GM23338 (cell line): ENCODE data around the gene ITPRID2. TPM values are rescaled to one million over a fixed set of nuclear protein-coding genes. Genes with fewer than 3 reads are reported as not detected.

Experiments
- ATAC-seq: fragments of 200-7000 bp; cut with Tn5 transposase; 3 replicates; pipeline ENCODE4 v1.9.1; 2020
- DNase-seq: peaks from one replicate; pipeline ENCODE4 v3.0.0-alpha.2; 2015; ENCODE audit warnings: low spot score
- H2AFZ ChIP-seq: fragments of 200-600 bp; sonication (generic); 2 replicates; pipeline ENCODE4 v1.8.0; 2016; ENCODE audit warnings: antibody characterized with exemption, mild to moderate bottlenecking, moderate library complexity
- H3F3A ChIP-seq: fragments of 200-600 bp; sonication (generic); replicated peaks from 2 replicates; pipeline ENCODE4 v1.8.0; 2017; ENCODE audit warnings: antibody characterized with exemption, mixed run types, low read depth
- H3K27ac ChIP-seq: fragments of 200-600 bp; sonication (generic); 2 replicates; pipeline ENCODE4 v1.6.1; 2016; ENCODE audit warnings: low read depth
- H3K27me3 ChIP-seq: fragments of 200-600 bp; sonication (generic); 2 replicates; pipeline ENCODE4 v1.8.0; 2016; ENCODE audit warnings: mild to moderate bottlenecking, mixed run types, moderate library complexity; ENCODE audit not compliant: insufficient read depth
- H3K36me3 ChIP-seq: fragments of 200-600 bp; sonication (generic); 2 replicates; pipeline ENCODE4 v1.8.0; 2016; ENCODE audit warnings: mild to moderate bottlenecking; ENCODE audit not compliant: insufficient read depth
- H3K4me1 ChIP-seq: fragments of 200-600 bp; sonication (generic); 2 replicates; pipeline ENCODE4 v1.8.0; 2016; ENCODE audit warnings: mild to moderate bottlenecking, moderate library complexity; ENCODE audit not compliant: insufficient read depth
- H3K4me2 ChIP-seq: fragments of 200-600 bp; sonication (generic); 2 replicates; pipeline ENCODE4 v1.7.1; 2017; ENCODE audit warnings: mixed run types
- H3K4me3 ChIP-seq: fragments of 200-600 bp; sonication (generic); 2 replicates; pipeline ENCODE4 v1.6.1; 2016; ENCODE audit warnings: mixed run types
- H3K79me2 ChIP-seq: fragments of 200-600 bp; sonication (generic); replicated peaks from 2 replicates; pipeline ENCODE4 v1.8.0; 2017; ENCODE audit warnings: mild to moderate bottlenecking; ENCODE audit not compliant: insufficient read depth
- H3K9me2 ChIP-seq: fragments of 200-600 bp; sonication (generic); 2 replicates; pipeline ENCODE4 v1.8.0; 2017; ENCODE audit not compliant: insufficient read depth
- H4K20me1 ChIP-seq: fragments of 200-600 bp; sonication (generic); replicated peaks from 2 replicates; pipeline ENCODE4 v1.8.0; 2017; ENCODE audit warnings: mild to moderate bottlenecking; ENCODE audit not compliant: insufficient read depth
- H3K27ac Mint-ChIP-seq: 2 replicates; pipeline ENCODE4 v1.8.0; 2020; ENCODE audit warnings: inconsistent platforms, mild to moderate bottlenecking, moderate library complexity, mixed read lengths
- H3K27me3 Mint-ChIP-seq: 3 replicates; pipeline ENCODE4 v1.8.0; 2022; ENCODE audit warnings: low read depth, mild to moderate bottlenecking, moderate library complexity, mixed read lengths, inconsistent platforms; ENCODE audit not compliant: insufficient read depth, poor library complexity
- H3K36me3 Mint-ChIP-seq: 3 replicates; pipeline ENCODE4 v1.8.0; 2021; ENCODE audit warnings: low read depth, mild to moderate bottlenecking, inconsistent platforms, moderate library complexity, mixed read lengths
- H3K4me1 Mint-ChIP-seq: 3 replicates; pipeline ENCODE4 v1.8.0; 2020; ENCODE audit warnings: mild to moderate bottlenecking, inconsistent platforms, mixed read lengths
- H3K4me3 Mint-ChIP-seq: 3 replicates; pipeline ENCODE4 v1.8.0; 2021; ENCODE audit warnings: moderate library complexity, mild to moderate bottlenecking, inconsistent platforms, mixed read lengths
- H3K9me3 Mint-ChIP-seq: 3 replicates; pipeline ENCODE4 v1.8.0; 2020; ENCODE audit warnings: moderate library complexity, mild to moderate bottlenecking, inconsistent platforms, mixed read lengths
- CREB1 ChIP-seq: fragments of 250-450 bp; sonication (Bioruptor Pico); IDR thresholded peaks from 2 replicates; pipeline ENCODE4 v1.5.0; 2020; ENCODE audit warnings: low read depth, mild to moderate bottlenecking, moderate library complexity
- ETS1 ChIP-seq: IDR thresholded peaks from 2 replicates; pipeline ENCODE4 v1.6.1; 2016; ENCODE audit warnings: antibody characterized with exemption
- EZH2 ChIP-seq: fragments of 200-600 bp; sonication (generic); IDR thresholded peaks from one replicate; pipeline ENCODE4 v1.8.0; 2017; ENCODE audit warnings: antibody characterized with exemption, mild to moderate bottlenecking, low read depth; ENCODE audit not compliant: unreplicated experiment
- JUNB ChIP-seq: IDR thresholded peaks from one replicate; pipeline ENCODE4 v1.6.1; 2016; ENCODE audit warnings: antibody characterized with exemption; ENCODE audit not compliant: unreplicated experiment
- POLR2AphosphoS5 ChIP-seq: IDR thresholded peaks from 2 replicates; pipeline ENCODE4 v1.6.1; 2016; ENCODE audit warnings: antibody characterized with exemption, low read depth
- REST ChIP-seq: IDR thresholded peaks from one replicate; pipeline ENCODE4 v1.6.1; 2018; ENCODE audit warnings: antibody characterized with exemption; ENCODE audit not compliant: unreplicated experiment
- STAT1 ChIP-seq: IDR thresholded peaks from one replicate; pipeline ENCODE4 v1.6.1; 2016; ENCODE audit warnings: antibody characterized with exemption; ENCODE audit not compliant: unreplicated experiment
- polyA plus RNA-seq: library from polyadenylated mRNA; unstranded; fragments of >200 nt; fragmentation: Nextera tagmentation; extraction: Ambion mirVana; gene quantifications from 2 replicates; pipeline ENCODE4 v1.2.1, GENCODE V29; 2016
- total RNA-seq: library from RNA; depleted of rRNA; stranded (reverse); fragments of >200 nt; shearing (Covaris generic); gene quantifications from 2 replicates; pipeline ENCODE4 v1.2.3, GENCODE V29; 2014
- TF ChIP-seq, protein P1 (sequence below), 2 experiments: fragments of 200-600 bp in 1 of 2; sonication (generic) in 1 of 2; conservative IDR thresholded peaks; 2 replicates each; pipeline versions ENCODE4 v1.5.1 to v1.6.1; 2016 to 2017; ENCODE audit warnings: antibody characterized with exemption in 2 of 2, low read depth in 2 of 2, mild to moderate bottlenecking in 2 of 2, moderate library complexity in 1 of 2
- TF ChIP-seq, protein P2 (sequence below): fragments of 250-450 bp; sonication (Bioruptor Pico); IDR thresholded peaks from 2 replicates; pipeline ENCODE4 v1.5.0; 2020; ENCODE audit warnings: mild to moderate bottlenecking, moderate library complexity

ITPRID2 gene
- total and polyA plus RNA-seq, 2 experiments from 2014 or later: 4.4 to 12.0 TPM

GRCh38 chr2:181962142-181962541 is 70.6 kb downstream of the ITPRID2 start (continued):
- TF ChIP-seq, protein P1, sequence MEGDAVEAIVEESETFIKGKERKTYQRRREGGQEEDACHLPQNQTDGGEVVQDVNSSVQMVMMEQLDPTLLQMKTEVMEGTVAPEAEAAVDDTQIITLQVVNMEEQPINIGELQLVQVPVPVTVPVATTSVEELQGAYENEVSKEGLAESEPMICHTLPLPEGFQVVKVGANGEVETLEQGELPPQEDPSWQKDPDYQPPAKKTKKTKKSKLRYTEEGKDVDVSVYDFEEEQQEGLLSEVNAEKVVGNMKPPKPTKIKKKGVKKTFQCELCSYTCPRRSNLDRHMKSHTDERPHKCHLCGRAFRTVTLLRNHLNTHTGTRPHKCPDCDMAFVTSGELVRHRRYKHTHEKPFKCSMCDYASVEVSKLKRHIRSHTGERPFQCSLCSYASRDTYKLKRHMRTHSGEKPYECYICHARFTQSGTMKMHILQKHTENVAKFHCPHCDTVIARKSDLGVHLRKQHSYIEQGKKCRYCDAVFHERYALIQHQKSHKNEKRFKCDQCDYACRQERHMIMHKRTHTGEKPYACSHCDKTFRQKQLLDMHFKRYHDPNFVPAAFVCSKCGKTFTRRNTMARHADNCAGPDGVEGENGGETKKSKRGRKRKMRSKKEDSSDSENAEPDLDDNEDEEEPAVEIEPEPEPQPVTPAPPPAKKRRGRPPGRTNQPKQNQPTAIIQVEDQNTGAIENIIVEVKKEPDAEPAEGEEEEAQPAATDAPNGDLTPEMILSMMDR (conservative IDR thresholded peaks at IDR 0.05; ENCODE audit: low read depth in 2 of 2): no peak
- TF ChIP-seq EZH2: no peak
- no peak for TF ChIP-seq STAT1
- no peak for TF ChIP-seq CREB1
- no peak for TF ChIP-seq JUNB

- no peaks in the 10 kb centered on the region for H3K36me3 Mint-ChIP-seq
- no peak; the same call in 2 of the 3 replicates for ATAC-seq
- Histone ChIP-seq H3K4me3 (no peak overlapping the region), H2AFZ (no peak overlapping the region), H4K20me1 (no peaks in the 10 kb centered on the region), H3K27ac (no peak overlapping the region), H3K4me2 (no peak overlapping the region), H3K27me3 (no peaks in the 10 kb centered on the region), H3K79me2 (no peaks in the 10 kb centered on the region), H3K4me1 (no peaks in the 10 kb centered on the region), H3K36me3 (no peaks in the 10 kb centered on the region), H3F3A (no peaks in the 10 kb centered on the region), H3K9me2 (no peaks in the 10 kb centered on the region)
- no peaks in the 10 kb centered on the region for H3K9me3 Mint-ChIP-seq
- no peak overlapping the region for H3K27ac Mint-ChIP-seq
- DNase-seq: peak; percentile 28
- TF ChIP-seq, protein P2, sequence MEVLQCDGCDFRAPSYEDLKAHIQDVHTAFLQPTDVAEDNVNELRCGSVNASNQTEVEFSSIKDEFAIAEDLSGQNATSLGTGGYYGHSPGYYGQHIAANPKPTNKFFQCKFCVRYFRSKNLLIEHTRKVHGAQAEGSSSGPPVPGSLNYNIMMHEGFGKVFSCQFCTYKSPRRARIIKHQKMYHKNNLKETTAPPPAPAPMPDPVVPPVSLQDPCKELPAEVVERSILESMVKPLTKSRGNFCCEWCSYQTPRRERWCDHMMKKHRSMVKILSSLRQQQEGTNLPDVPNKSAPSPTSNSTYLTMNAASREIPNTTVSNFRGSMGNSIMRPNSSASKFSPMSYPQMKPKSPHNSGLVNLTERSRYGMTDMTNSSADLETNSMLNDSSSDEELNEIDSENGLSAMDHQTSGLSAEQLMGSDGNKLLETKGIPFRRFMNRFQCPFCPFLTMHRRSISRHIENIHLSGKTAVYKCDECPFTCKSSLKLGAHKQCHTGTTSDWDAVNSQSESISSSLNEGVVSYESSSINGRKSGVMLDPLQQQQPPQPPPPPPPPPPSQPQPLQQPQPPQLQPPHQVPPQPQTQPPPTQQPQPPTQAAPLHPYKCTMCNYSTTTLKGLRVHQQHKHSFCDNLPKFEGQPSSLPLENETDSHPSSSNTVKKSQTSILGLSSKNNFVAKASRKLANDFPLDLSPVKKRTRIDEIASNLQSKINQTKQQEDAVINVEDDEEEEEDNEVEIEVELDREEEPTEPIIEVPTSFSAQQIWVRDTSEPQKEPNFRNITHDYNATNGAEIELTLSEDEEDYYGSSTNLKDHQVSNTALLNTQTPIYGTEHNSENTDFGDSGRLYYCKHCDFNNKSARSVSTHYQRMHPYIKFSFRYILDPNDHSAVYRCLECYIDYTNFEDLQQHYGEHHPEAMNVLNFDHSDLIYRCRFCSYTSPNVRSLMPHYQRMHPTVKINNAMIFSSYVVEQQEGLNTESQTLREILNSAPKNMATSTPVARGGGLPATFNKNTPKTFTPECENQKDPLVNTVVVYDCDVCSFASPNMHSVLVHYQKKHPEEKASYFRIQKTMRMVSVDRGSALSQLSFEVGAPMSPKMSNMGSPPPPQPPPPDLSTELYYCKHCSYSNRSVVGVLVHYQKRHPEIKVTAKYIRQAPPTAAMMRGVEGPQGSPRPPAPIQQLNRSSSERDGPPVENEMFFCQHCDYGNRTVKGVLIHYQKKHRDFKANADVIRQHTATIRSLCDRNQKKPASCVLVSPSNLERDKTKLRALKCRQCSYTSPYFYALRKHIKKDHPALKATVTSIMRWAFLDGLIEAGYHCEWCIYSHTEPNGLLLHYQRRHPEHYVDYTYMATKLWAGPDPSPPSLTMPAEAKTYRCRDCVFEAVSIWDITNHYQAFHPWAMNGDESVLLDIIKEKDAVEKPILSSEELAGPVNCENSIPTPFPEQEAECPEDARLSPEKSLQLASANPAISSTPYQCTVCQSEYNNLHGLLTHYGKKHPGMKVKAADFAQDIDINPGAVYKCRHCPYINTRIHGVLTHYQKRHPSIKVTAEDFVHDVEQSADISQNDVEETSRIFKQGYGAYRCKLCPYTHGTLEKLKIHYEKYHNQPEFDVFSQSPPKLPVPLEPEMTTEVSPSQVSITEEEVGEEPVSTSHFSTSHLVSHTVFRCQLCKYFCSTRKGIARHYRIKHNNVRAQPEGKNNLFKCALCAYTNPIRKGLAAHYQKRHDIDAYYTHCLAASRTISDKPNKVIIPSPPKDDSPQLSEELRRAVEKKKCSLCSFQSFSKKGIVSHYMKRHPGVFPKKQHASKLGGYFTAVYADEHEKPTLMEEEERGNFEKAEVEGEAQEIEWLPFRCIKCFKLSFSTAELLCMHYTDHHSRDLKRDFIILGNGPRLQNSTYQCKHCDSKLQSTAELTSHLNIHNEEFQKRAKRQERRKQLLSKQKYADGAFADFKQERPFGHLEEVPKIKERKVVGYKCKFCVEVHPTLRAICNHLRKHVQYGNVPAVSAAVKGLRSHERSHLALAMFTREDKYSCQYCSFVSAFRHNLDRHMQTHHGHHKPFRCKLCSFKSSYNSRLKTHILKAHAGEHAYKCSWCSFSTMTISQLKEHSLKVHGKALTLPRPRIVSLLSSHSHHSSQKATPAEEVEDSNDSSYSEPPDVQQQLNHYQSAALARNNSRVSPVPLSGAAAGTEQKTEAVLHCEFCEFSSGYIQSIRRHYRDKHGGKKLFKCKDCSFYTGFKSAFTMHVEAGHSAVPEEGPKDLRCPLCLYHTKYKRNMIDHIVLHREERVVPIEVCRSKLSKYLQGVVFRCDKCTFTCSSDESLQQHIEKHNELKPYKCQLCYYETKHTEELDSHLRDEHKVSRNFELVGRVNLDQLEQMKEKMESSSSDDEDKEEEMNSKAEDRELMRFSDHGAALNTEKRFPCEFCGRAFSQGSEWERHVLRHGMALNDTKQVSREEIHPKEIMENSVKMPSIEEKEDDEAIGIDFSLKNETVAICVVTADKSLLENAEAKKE (CRISPR knock-in tag): no peak
- TF ChIP-seq ETS1 (no peak), POLR2AphosphoS5 (no peak), EZH2 (no peak), REST (no peak)
- TF ChIP-seq, protein P1 (conservative IDR thresholded peaks at IDR 0.05; ENCODE audit: low read depth in 2 of 2): peak; percentile 44 to 67
- peaks cover 4% of the 10 kb centered on the region for H3K27me3 Mint-ChIP-seq
- no peak overlapping the region for H3K4me3 Mint-ChIP-seq
- H3K4me1 Mint-ChIP-seq: no peaks in the 10 kb centered on the region
Observed at GRCh38 chr2:181970160-181970794, 78.7 kb downstream of the ITPRID2 start.
